RCC 7860 (cell line): Measurements from ENCODE around the gene UBTF.

ENCODE experiments used
- DNase-seq: peaks from one replicate; pipeline ENCODE4 v3.0.0-alpha.2; 2015; ENCODE audit warnings: low spot score
- FAIRE-seq: peaks from 2 replicates; lab custom pipeline; 2012; peaks lifted over from hg19 to GRCh38; lab: Jason Lieb, UNC

Gene UBTF

GRCh38 chr17:44216173-44216572 lies 3.3 kb downstream of the UBTF start:
- DNase-seq: no peak
- FAIRE-seq: no peak

- no peak for DNase-seq
- no peak for FAIRE-seq
These were observed 4.6 kb downstream of the UBTF start for GRCh38 chr17:44214896-44215295.

GRCh38 chr17:44214230-44214494 lies 5.3 kb downstream of the UBTF start:
- no peak for DNase-seq
- no peak for FAIRE-seq

GRCh38 chr17:44213403-44214229 lies 5.9 kb downstream of the UBTF start:
- DNase-seq (no peak), FAIRE-seq (no peak)

DNA sequence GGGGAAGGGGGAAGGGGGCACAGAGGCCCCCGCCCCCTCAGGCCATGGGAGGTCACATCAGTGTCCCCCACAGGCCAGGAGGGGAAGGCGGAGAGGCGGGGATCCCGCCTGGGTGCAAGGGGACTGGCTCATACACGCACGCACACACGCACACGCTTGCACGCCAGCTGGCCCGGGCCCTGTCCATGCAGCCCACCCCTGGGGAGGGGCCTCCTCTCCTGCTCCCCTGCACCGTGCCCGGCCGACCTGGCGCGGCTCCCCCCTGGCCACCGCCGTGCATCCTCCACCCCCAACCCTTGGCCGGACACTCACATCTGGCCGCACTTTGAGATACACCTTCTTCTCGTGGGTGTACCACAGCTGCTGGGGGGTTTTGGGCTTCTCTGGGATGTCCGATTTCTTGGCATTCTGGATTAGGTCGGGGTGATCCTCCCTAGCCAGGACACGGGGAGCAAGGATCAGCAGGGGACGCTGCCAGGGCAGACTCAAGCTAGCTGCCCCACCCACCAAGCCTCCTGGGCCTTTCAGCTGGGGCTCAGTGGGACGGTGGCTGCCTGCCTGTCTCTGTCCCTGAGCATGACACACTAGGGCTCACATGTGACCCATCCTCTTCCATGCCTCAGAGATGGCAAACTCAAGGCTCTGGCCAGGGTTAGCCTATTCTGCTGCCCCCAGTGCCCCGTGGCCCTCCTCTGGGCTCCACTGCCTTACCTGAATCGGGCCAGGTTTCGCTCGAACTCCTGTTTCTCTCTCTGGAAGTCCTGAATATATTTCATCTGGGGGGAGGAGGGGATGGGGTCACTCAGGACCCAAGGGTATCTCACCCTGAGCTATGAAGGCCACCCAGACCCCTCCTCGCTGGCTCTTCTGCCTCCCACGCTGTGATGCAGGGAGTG lies 6.7 kb downstream of the UBTF start:
- no peak for FAIRE-seq

DNA sequence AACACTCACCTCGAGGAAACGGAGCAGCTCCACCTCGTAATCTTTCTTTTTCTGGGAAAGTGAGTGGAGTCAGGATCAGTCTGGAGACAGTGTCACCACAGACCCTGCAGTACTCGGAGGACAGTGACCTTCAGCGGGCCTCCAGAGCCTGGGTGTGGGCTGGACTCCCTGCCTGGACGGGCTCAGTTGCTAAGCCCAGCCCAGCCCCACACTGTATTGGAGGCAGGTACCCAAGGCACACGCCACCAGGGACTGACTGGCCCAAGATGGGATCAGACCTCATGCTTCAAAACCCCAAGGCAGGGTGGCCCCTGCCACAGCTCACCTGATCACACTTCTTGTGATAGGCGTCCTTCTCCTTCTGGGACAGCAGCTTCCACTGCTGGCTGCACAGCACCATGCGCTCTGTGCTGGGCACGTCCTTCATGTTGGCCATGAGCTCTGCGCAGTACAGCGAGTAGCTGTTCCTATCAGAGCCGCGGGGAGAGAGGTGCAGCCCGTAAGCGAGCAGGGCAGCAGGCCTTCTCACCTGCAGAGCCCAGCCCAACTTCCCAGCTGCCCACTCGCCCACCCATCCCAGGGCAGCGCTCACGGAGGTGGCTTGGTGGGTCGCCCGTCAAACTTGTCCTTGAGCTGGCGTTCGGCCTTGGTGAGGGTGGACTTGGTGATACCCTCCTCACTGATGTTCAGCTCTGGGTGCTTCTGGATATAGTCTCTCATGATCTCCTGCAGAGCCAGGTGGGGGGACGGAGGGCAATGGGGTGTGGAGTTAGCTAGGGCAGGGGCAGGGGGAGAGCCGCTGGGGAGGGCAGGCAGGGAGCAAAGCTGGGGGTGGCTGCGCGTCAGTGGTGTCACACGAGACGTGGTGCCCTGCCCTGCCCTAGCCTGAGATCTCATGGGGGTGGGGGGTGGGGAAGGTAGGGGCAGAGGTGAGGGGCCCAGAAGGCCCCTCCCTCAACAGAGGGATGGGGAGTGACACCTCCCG lies 7.9 kb downstream of the UBTF start:
- FAIRE-seq (no peak), DNase-seq (no peak)

More for the DNA sequence above, 6.7 kb downstream of the UBTF start:
- no peak for DNase-seq

DNA sequence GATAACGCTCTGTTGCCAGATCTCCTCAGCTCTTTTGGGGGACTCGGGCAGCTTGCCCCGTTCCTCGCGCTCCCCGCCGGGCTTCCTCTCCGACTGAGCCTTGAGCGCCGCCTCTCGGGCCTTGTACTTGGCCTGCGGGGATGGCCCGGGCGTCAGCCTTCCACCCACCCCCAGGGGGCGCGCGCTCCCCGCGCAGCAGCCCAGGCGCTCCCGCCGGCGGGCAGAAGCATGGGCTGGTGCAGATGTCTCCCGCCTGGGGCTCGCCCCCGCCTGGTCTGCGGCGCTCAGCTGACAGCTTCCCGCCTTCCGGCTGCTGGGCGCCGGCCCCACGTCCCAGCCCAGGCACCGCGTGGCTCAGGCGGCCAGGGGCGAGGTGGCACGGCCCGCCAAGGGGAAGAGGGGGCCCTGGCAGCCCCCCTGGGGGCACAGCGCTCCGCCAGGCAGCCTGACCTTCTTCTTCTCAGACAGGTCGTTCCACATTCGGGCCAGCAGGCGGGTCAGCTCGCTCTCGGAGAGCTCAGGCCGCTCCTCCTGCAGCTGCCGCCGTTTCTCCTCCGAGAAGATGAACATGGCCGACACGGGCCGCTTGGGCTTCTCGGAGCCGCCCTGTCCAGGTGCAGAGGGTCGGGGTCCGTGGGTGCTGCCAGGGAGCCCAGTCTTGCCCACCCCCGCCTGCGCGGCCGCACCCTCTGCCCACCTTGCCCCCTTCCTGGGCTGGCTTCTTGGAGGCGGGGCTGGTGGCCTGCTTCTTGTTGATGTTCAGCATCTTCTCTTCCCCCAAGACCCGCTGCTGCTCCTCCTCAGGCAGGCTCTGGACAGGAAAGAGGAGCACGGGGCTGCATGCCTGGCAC lies 8.9 kb downstream of the UBTF start:
- FAIRE-seq: no peak
- DNase-seq: peak; percentile 69

DNA sequence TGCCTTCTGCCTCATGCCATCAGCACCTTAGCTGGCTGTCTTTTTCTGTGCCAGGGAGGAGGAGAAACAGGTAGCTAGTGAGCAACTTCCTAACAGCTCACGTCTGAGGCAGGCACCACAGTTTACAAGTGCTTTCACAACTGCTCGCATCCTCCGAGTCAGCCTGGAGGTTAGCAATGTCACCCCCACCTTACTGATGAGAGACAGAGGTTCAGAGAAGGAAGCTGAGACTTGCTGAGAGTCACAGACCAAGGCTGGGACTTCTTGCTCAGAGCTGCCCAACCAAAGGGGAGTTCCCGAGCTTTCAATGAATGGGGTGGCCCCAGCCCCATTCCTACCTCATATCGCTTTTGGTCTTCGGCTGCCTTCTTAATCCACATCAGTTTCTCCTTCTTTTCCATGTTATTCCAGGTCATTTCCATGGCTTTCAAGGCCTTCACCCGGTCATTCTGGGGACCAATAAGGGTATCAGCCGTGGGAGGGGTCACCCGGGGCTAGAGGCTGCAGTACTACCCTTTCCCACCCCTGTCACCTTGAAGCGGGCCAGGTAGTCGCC lies 9.6 kb downstream of the UBTF start:
- peak; percentile 33 for DNase-seq
- no peak for FAIRE-seq

DNA sequence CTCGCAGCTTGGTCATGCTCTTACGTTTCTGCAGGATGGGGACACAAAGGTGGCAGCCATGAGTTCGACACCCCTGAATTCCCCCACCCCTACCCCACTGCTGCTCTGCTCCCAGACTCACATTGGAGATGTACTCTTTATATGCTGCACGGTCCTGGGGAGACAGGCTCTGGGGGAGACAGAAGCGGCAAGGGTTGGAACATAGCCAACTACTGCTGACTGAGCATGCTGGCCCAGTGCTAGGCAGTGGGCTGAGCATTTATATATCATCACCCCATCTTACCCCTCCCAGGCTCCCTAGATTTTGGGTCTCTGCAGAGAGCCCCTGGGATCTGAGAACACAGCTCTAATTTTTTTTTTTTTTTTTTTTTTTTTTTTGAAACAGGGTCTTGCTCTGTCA lies 11.7 kb downstream of the UBTF start:
- DNase-seq: no peak
- FAIRE-seq: no peak

DNA sequence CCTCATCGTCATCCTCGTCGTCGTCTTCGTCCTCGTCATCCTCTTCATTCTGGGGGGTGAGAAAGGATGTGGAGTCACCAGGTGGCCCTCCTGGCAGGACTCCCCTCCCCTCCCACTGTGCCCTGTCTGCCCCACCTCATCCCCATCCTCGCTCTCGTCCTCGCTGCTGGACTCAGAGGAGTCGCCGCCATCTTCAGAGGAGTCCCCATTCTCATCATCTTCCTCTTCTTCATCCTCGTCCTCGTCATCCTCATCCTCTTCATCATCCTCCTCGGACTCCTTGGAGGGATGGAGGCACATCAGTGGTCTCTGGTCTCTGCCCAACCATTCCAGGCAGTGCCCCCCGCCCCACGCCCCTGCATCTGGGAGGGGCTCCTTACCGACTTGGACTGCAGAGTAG lies 12.2 kb downstream of the UBTF start:
- FAIRE-seq: no peak
- DNase-seq: no peak

- DNase-seq (no peak), FAIRE-seq (no peak)
These were observed 12.7 kb downstream of the UBTF start for GRCh38 chr17:44206825-44207155.

DNA sequence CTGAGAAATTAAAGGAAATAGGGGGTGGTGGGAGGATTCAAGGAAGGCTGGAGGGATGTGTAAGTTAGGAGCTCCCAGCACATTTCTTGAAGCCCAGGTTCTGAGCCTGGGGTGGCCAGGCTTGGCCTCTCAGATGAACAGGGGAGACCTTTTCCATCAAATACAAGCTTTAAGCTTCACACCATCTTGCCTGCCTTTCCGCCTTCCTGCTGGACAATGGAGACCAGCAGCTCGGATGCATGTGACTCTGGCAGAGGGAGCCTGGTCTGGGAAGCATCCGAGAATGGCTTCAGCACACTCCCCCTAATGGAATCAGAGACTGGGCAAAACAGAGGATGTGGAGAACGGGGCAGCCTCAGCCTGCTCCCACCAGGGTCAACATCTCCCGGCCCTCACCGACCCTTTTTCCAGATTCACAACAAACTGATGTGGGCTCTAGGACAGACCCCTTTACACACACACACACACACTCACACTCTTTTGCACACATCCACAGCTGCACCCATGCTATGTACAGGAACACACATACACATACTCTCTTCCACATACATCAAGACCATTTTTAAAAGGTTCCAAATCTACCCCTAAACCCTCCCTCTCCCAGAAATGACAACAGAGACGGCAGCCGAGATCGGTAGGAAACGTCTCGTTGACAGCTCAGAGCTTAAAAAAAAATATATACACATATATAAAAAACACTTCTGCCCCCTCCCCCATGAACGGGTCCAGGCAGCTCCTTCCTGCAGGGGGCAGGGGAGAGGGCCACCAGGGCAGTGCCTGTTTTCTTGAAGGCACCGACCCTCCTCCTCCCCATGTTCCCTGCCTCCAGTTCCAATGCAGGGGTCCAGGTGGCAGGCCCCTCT lies 13.3 kb downstream of the UBTF start:
- no peak for DNase-seq
- no peak for FAIRE-seq

DNA sequence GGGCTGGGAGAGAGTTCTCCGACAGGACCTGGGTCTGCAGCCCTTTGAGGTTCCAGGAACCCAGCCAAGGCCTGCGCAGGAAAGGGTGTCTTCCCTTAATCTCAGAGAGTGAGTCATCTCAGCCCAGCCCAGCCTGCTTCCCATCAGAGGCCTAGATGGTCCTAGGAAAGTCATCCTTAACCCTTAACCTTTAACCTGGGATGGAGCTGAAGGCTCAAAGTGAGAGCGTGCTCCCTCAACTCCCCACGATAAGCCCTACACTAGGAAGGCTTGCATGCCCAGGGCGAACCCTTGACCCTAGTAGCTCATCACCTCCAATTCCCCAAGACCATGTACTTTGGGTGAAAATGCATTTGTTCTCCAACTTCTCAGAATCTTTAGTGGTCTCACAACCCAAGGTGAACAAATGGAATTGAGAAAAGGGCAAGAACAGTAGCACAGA lies 15.0 kb downstream of the UBTF start:
- DNase-seq: peak; percentile 12
- FAIRE-seq: no peak

- no peak for FAIRE-seq
- peak; percentile 11 for DNase-seq
These were observed 15.6 kb downstream of the UBTF start for GRCh38 chr17:44203731-44204440.

DNA sequence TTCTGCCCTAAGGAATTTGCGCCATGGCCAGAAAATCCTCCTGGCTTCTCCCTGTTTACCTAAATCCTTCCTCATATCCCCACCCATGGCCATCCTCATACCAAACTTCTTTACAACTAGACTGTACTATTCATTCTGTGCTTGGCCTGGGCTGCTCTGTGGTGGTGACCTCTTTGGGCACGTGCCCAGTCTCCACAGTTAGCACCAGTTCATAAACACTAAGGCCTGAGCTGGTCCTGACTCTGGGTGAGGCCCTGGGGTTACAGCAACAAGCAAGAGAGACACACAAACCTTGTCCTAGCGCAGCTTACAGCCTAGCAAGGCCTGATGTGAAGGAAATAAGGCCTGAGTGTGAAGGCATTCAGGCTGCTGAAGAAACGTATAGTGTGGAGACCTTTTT lies 16.7 kb downstream of the UBTF start:
- no peak for FAIRE-seq
- DNase-seq: no peak

GRCh38 chr17:44200478-44201155 lies 18.9 kb downstream of the UBTF start:
- FAIRE-seq: no peak

GRCh38 chr17:44199553-44200477 lies 19.7 kb downstream of the UBTF start, which contains the start of gene ATXN7L3:
Gene ATXN7L3, minus strand, starts transcription at chr17:44199884. Its CDS starts 1,814 bp downstream, at chr17:44198070.
- DNase-seq (peak; percentile 91), FAIRE-seq (no peak)

More at GRCh38 chr17:44200478-44201155, 18.9 kb downstream of the UBTF start:
- no peak for DNase-seq
